Sigmoid colon (tissue), 7 donors: ENCODE measurements around the gene TBC1D22A. TPM values are rescaled to one million over a fixed set of nuclear protein-coding genes. Genes with fewer than 3 reads are reported as not detected.

ENCODE experiments used
- DNase-seq: peaks from one replicate; pipeline ENCODE4 v3.0.0-alpha.2; 2019
- H3K27ac ChIP-seq, 4 donors: fragments of 200-600 bp; sonication (generic); one replicate each; pipeline ENCODE4 v1.5.1; 2016 to 2019; ENCODE audit warnings: mild to moderate bottlenecking in 1 of 4
- H3K27me3 ChIP-seq, 3 donors: fragments of 200-600 bp; sonication (generic); one replicate each; pipeline ENCODE4 v1.5.1; 2019; ENCODE audit warnings: mild to moderate bottlenecking in 1 of 3
- H3K36me3 ChIP-seq, 4 donors: fragments of 200-600 bp; sonication (generic); one replicate each; pipeline ENCODE4 v1.5.1; 2016 to 2019
- H3K4me1 ChIP-seq, 4 donors: fragments of 200-600 bp; sonication (generic); one replicate each; pipeline ENCODE4 v1.5.1; 2017 to 2019
- H3K4me3 ChIP-seq, 4 donors: fragments of 200-600 bp; sonication (generic); one replicate each; pipeline ENCODE4 v1.5.1; 2017 to 2019; ENCODE audit warnings: mild to moderate bottlenecking in 2 of 4, moderate library complexity in 1 of 4
- H3K9me3 ChIP-seq, 4 donors: fragments of 200-600 bp in 3 of 4; sonication (generic) in 3 of 4; one replicate each; pipeline versions ENCODE4 v1.5.1 to v1.6.1; 2013 to 2019
- CTCF ChIP-seq, 4 experiments: fragments of 450-650 bp in 3 of 4; fragments of 200-600 bp in 1 of 4; IDR thresholded peaks; one replicate each; pipeline ENCODE4 v1.5.1; 2016 to 2019; ENCODE audit warnings: antibody characterized with exemption in 4 of 4, mild to moderate bottlenecking in 3 of 4, moderate library complexity in 2 of 4
- EP300 ChIP-seq, 4 donors: sonication (generic); formaldehyde crosslinking; IDR thresholded peaks; one replicate each; pipeline ENCODE4 v1.6.1; 2017; ENCODE audit warnings: antibody characterized with exemption in 4 of 4
- POLR2A ChIP-seq, 2 donors: fragments of 450-650 bp; IDR thresholded peaks; one replicate each; pipeline ENCODE4 v1.6.1; 2016; ENCODE audit warnings: antibody characterized with exemption in 2 of 2, mild to moderate bottlenecking in 2 of 2, moderate library complexity in 2 of 2
- POLR2AphosphoS5 ChIP-seq, 4 donors: sonication (generic); formaldehyde crosslinking; IDR thresholded peaks; one replicate each; pipeline ENCODE4 v1.6.1; 2017; ENCODE audit warnings: antibody characterized with exemption in 4 of 4
- WGBS, 2 donors: extraction: QIAGEN DNeasy Blood & Tissue Kit; methylation state at CpG; one replicate each; pipeline ENCODE4 v1.1.7; 2013; 5-methylcytosine and 5-hydroxymethylcytosine counted together
- intact Hi-C: fragments of 100-400 bp; cut with DNase I; formaldehyde crosslinking; loops from one replicate; pipeline ENCODE4 v1.15.1; 2023
- polyA plus RNA-seq, 3 donors: library from polyadenylated mRNA; stranded (reverse); fragments of 200-250 nt; gene quantifications; one replicate each; pipeline ENCODE4 v1.2.3, GENCODE V29; 2013
- total RNA-seq, 4 donors: library from RNA; depleted of rRNA; stranded (reverse); fragments of >200 nt; gene quantifications; one replicate each; pipeline ENCODE4 v1.1.0, GENCODE V29; 2016
- donor health status: healthy with polysubstance abuse.
- donor health status: Bipolar disorder and iron deficiency.
- donor health status: healthy.

The TBC1D22A gene
- total and polyA plus RNA-seq, 7 donors, result 13.6 to 34.6 (median 14.3) TPM

DNA sequence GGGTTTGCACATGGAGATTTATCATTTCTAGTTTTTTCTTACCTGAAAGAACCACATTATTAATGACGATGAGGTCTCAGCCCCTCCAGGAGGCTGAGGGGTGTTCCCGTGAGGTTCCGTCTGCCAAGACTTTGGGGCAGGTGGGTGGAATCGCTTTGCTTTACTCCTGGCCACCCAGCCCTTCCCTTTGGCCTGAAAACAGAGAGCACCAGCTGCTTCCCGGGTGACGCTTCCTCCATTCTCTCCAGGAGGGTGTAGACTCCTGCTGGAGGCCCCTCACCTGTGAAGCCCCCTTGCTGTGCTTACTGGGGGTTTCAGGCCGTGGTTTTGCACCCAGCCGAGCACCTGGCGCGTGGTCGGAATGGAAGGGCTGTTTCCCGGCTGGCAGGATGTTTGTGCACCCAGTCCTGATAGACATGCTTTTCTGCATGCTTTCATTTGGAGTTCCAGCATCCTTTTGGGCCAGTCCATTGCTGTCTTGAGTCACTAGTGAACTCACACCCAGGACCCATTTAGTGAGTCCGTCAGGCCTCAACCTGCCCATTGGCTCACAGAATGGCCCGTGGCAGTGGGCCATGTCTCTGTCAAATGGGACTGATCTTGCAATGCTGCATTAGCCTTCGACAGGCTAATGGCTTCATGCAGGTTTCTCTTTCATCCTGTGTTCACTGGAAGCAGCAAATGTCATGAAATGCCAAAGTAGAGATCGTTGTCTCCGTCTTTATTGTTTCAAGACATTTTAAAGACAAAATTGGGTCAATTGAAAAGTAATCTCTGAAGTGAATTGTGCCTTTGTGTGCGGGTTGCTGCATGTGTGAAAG is 360.8 kb downstream of the TBC1D22A start:
- Histone ChIP-seq H3K4me3 (no peak overlapping the region), H3K9me3 (no peaks in the 10 kb centered on the region), H3K36me3 (no peaks in the 10 kb centered on the region), H3K27ac (no peak overlapping the region), H3K27me3 (no peaks in the 10 kb centered on the region), H3K4me1 (no peaks in the 10 kb centered on the region)
- whole genome bisulfite sequencing, 2 donors, result 85 to 94% methylated on average over 18 of the region's 18 CpGs
- TF ChIP-seq POLR2AphosphoS5 (IDR thresholded peaks at IDR 0.05) (no peak), EP300 (IDR thresholded peaks at IDR 0.05) (no peak), POLR2A (IDR thresholded peaks at IDR 0.05) (no peak), CTCF (IDR thresholded peaks at IDR 0.05) (no peak)
- DNase-seq, result no peak
- intact Hi-C loops, result no loop called here

DNA sequence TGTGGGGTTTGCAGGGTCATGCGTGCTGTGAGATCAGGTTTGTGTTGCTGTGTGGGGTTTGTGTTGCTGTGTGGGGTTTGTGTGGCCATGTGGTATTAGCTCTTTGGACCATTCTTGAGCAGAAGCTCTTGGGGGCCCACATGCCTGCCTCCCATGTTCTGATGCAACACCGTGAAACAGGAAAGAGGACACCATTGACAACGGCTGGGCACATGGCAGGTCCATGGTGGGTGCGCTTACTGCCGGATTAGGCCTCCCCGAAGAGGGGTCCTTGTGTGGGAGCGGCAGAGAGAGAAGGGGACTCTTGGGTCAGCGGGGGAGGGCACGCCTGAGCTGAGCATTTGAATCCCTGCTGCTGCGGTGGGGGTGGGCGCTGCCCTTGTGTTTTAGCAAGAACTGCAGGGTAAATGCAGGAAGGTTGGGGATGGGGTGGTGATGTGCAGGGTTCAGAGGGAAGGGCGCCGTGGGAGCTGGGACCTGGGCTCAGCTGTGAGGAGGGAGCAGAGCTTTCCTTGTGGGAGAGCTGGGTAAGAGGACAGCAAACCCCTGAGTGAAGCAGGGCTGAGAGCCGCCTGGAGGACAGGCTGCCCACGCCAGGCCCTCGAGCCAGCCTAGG is 361.5 kb downstream of the TBC1D22A start:
- no peaks in the 10 kb centered on the region for H3K4me1 ChIP-seq
- TF ChIP-seq POLR2AphosphoS5 (IDR thresholded peaks at IDR 0.05) (no peak), EP300 (IDR thresholded peaks at IDR 0.05) (no peak), POLR2A (IDR thresholded peaks at IDR 0.05) (no peak), CTCF (IDR thresholded peaks at IDR 0.05) (no peak)
- DNase-seq, result no peak
- no peak overlapping the region for H3K4me3 ChIP-seq
- intact Hi-C loops, result no loop called here
- H3K36me3 ChIP-seq, result no peaks in the 10 kb centered on the region
- 96% methylated on average over 16 of the region's 16 CpGs for WGBS, 2 donors
- no peak overlapping the region for H3K27ac ChIP-seq
- no peaks in the 10 kb centered on the region for H3K9me3 ChIP-seq
- H3K27me3 ChIP-seq, result no peaks in the 10 kb centered on the region

DNA sequence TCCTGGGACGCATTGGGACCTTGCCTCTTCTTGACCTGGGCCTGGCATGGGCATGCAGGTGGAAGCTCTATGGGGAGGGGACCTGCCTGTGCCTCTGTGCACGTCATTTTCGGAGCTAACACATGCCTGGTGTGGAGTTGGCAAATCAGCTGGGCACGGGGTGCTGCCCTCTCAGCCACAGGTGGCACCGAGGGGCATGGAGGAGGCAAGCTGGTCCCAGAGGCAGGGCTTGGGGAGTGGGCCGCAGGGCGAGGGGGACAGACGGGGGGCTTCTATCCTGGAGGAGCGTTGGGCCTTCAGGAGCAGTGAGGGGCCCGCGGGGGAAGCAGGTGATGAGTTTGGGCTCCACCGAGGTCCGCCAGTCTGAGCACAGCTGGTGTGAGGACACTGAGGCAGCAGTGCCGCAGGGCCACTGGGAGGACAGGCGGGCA is 362.0 kb downstream of the TBC1D22A start:
- H3K4me1 ChIP-seq, result no peaks in the 10 kb centered on the region
- no peaks in the 10 kb centered on the region for H3K36me3 ChIP-seq
- H3K9me3 ChIP-seq, result no peaks in the 10 kb centered on the region
- no peak for DNase-seq
- no peak overlapping the region for H3K27ac ChIP-seq
- H3K4me3 ChIP-seq, result no peak overlapping the region
- 94 to 96% methylated on average over 15 of the region's 15 CpGs for whole genome bisulfite sequencing, 2 donors
- no peaks in the 10 kb centered on the region for H3K27me3 ChIP-seq
- TF ChIP-seq POLR2A (IDR thresholded peaks at IDR 0.05) (no peak), CTCF (IDR thresholded peaks at IDR 0.05) (no peak), EP300 (IDR thresholded peaks at IDR 0.05) (no peak), POLR2AphosphoS5 (IDR thresholded peaks at IDR 0.05) (no peak)
- intact Hi-C loops, result no loop called here

DNA sequence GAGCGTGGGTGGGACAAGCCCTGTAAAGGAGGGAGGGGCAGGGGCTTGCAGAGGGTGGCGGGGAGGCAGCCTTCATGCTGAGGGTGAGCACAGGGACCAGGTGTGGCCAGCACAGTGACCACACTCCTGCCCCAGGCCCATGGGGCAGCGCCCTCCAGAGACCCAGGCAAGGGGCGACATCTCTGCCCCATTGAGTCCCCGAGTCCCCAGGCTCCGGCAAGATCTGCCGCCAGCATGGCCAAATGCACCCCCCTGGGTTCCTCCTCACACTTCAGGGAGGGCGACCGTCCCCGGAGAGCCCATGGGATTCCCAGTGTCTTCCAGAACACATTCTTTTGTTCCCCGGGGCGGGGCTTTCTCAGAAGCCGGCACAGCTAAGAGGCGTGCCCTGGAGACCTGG is 362.5 kb downstream of the TBC1D22A start:
- 88 to 89% methylated on average over 14 of the region's 14 CpGs for WGBS, 2 donors
- intact Hi-C loops, result no loop called here
- no peak overlapping the region for H3K27ac ChIP-seq
- no peaks in the 10 kb centered on the region for H3K36me3 ChIP-seq
- no peak overlapping the region for H3K4me3 ChIP-seq
- DNase-seq, result no peak
- TF ChIP-seq POLR2A (IDR thresholded peaks at IDR 0.05) (no peak), CTCF (IDR thresholded peaks at IDR 0.05) (no peak), POLR2AphosphoS5 (IDR thresholded peaks at IDR 0.05) (no peak), EP300 (IDR thresholded peaks at IDR 0.05) (no peak)
- H3K27me3 ChIP-seq, result no peaks in the 10 kb centered on the region
- H3K4me1 ChIP-seq, result no peaks in the 10 kb centered on the region
- no peaks in the 10 kb centered on the region for H3K9me3 ChIP-seq
